ENCODE results near the gene OR10D3.

OR10D3 gene

GRCh38 chr11:124170801-124171586, 12.2 kb upstream of the OR10D3 start:
- no peak overlapping the region for H3K4me2 ChIP-seq (ENCODE audit: low read length)
- H3K27ac ChIP-seq (ENCODE audit: low read depth, low read length), result no peak overlapping the region
- H3K9me2 ChIP-seq (replicated peaks; ENCODE audit: control insufficient read depth, low read length), result no peaks in the 10 kb centered on the region
- H3K79me2 ChIP-seq (ENCODE audit: control insufficient read depth, low read length), result no peaks in the 10 kb centered on the region
- H3K4me3 ChIP-seq (ENCODE audit: low read length), result no peak overlapping the region
- no peaks in the 10 kb centered on the region for H4K20me1 ChIP-seq (ENCODE audit: control insufficient read depth, insufficient read depth, low read depth, low read length)
- no peaks in the 10 kb centered on the region for H3K36me3 ChIP-seq (ENCODE audit: control insufficient read depth, low read length)
- TF ChIP-seq EZH2phosphoT487 (IDR thresholded peaks at IDR 0.05; ENCODE audit: borderline replicate concordance, low read length) (no peak), CTCF (IDR thresholded peaks at IDR 0.05; ENCODE audit: low read depth, low read length, poor library complexity, severe bottlenecking) (no peak)
- no peaks in the 10 kb centered on the region for H3K4me1 ChIP-seq (ENCODE audit: control insufficient read depth, low read length)
- H3K27me3 ChIP-seq (ENCODE audit: control insufficient read depth, low read length), result no peaks in the 10 kb centered on the region
- H3F3A ChIP-seq (ENCODE audit: control insufficient read depth, insufficient read depth), result no peaks in the 10 kb centered on the region
- no peaks in the 10 kb centered on the region for H3K9me3 ChIP-seq (ENCODE audit: control insufficient read depth, insufficient read depth, low read length)

- Histone ChIP-seq H3K27ac (ENCODE audit: low read depth, low read length) (no peak overlapping the region), H3K36me3 (ENCODE audit: control insufficient read depth, low read length) (no peaks in the 10 kb centered on the region)
Observed at GRCh38 chr11:124172101-124172500, 11.0 kb upstream of the OR10D3 start.

GRCh38 chr11:124172599-124172998, 10.5 kb upstream of the OR10D3 start:
- H3K9me2 ChIP-seq (replicated peaks; ENCODE audit: control insufficient read depth, low read length), result no peaks in the 10 kb centered on the region
- H3K36me3 ChIP-seq (ENCODE audit: control insufficient read depth, low read length), result no peaks in the 10 kb centered on the region
- TF ChIP-seq EZH2phosphoT487 (IDR thresholded peaks at IDR 0.05; ENCODE audit: borderline replicate concordance, low read length) (no peak), CTCF (IDR thresholded peaks at IDR 0.05; ENCODE audit: low read depth, low read length, poor library complexity, severe bottlenecking) (no peak)
- H3F3A ChIP-seq (ENCODE audit: control insufficient read depth, insufficient read depth), result no peaks in the 10 kb centered on the region
- no peaks in the 10 kb centered on the region for H3K9me3 ChIP-seq (ENCODE audit: control insufficient read depth, insufficient read depth, low read length)
- H3K27ac ChIP-seq (ENCODE audit: low read depth, low read length), result no peak overlapping the region
- H3K4me3 ChIP-seq (ENCODE audit: low read length), result no peak overlapping the region
- H4K20me1 ChIP-seq (ENCODE audit: control insufficient read depth, insufficient read depth, low read depth, low read length), result no peaks in the 10 kb centered on the region
- H3K4me2 ChIP-seq (ENCODE audit: low read length), result no peak overlapping the region
- no peaks in the 10 kb centered on the region for H3K4me1 ChIP-seq (ENCODE audit: control insufficient read depth, low read length)
- H3K79me2 ChIP-seq (ENCODE audit: control insufficient read depth, low read length), result no peaks in the 10 kb centered on the region
- H3K27me3 ChIP-seq (ENCODE audit: control insufficient read depth, low read length), result no peaks in the 10 kb centered on the region

More at GRCh38 chr11:124172101-124172500, 11.0 kb upstream of the OR10D3 start:
- Histone ChIP-seq H3K27me3 (ENCODE audit: control insufficient read depth, low read length) (no peaks in the 10 kb centered on the region), H3K4me1 (ENCODE audit: control insufficient read depth, low read length) (no peaks in the 10 kb centered on the region), H3K9me3 (ENCODE audit: control insufficient read depth, insufficient read depth, low read length) (no peaks in the 10 kb centered on the region), H4K20me1 (ENCODE audit: control insufficient read depth, insufficient read depth, low read depth, low read length) (no peaks in the 10 kb centered on the region), H3K9me2 (replicated peaks; ENCODE audit: control insufficient read depth, low read length) (no peaks in the 10 kb centered on the region), H3K4me2 (ENCODE audit: low read length) (no peak overlapping the region), H3K79me2 (ENCODE audit: control insufficient read depth, low read length) (no peaks in the 10 kb centered on the region), H3F3A (ENCODE audit: control insufficient read depth, insufficient read depth) (no peaks in the 10 kb centered on the region), H3K4me3 (ENCODE audit: low read length) (no peak overlapping the region)
- TF ChIP-seq EZH2phosphoT487 (IDR thresholded peaks at IDR 0.05; ENCODE audit: borderline replicate concordance, low read length) (no peak), CTCF (IDR thresholded peaks at IDR 0.05; ENCODE audit: low read depth, low read length, poor library complexity, severe bottlenecking) (no peak)

Data from DOHH2 (cell line).